ENCODE data around the gene MTA1. TPM values are rescaled to one million over a fixed set of nuclear protein-coding genes. Genes with fewer than 3 reads are reported as not detected.

MTA1 gene
- total and polyA plus RNA-seq, 10 of the 15 experiments (the other 5 are each of a cell fraction or from before 2014, with no cell fraction given) = 0.14 to 162 (median 30.6) TPM

- TF ChIP-seq NR2F1 (conservative IDR thresholded peaks at IDR 0.05) (no peak), ATF2 (IDR thresholded peaks at IDR 0.05; ENCODE audit: low read length) (no peak), CUX1 (IDR thresholded peaks at IDR 0.05; ENCODE audit: insufficient replicate concordance, low read depth, low read length) (no peak), HCFC1 (IDR thresholded peaks at IDR 0.05; ENCODE audit: low read length) (no peak), IKZF1 (conservative IDR thresholded peaks at IDR 0.05) (no peak)
These were observed 74.9 kb downstream of the MTA1 start (continued) for GRCh38 chr14:105494606-105494929.
